Type B pancreatic cell (in vitro differentiated cells): ENCODE measurements around the gene ELK3. TPM values are rescaled to one million over a fixed set of nuclear protein-coding genes. Genes with fewer than 3 reads are reported as not detected.
A peak's percentile ranks its signal among the peaks of the same experiment; 100 is the strongest.

Experiments
- DNase-seq: peaks from one replicate; pipeline ENCODE4 v3.0.0; 2021; ENCODE audit warnings: mixed read lengths; ENCODE audit not compliant: unreplicated experiment; ENCODE audit errors: extremely low spot score
- H3K27ac Mint-ChIP-seq: 2 replicates; pipeline ENCODE4 v1.8.0; 2021; ENCODE audit warnings: mild to moderate bottlenecking, mixed read lengths
- H3K27me3 Mint-ChIP-seq: 2 replicates; pipeline ENCODE4 v1.8.0; 2021; ENCODE audit warnings: mixed read lengths
- H3K36me3 Mint-ChIP-seq: 2 replicates; pipeline ENCODE4 v1.8.0; 2021; ENCODE audit warnings: mixed read lengths
- H3K4me1 Mint-ChIP-seq: one replicate; pipeline ENCODE4 v1.8.0; 2021; ENCODE audit warnings: mixed read lengths; ENCODE audit not compliant: unreplicated experiment
- H3K4me3 Mint-ChIP-seq: 2 replicates; pipeline ENCODE4 v1.8.0; 2021; ENCODE audit warnings: mild to moderate bottlenecking, mixed read lengths
- H3K9me3 Mint-ChIP-seq: 2 replicates; pipeline ENCODE4 v1.8.0; 2021; ENCODE audit warnings: mixed read lengths
- CTCF ChIP-seq: fragments of 200-600 bp; sonication (generic); conservative IDR thresholded peaks from 2 replicates; pipeline ENCODE4 v1.5.0; 2021; ENCODE audit warnings: antibody characterized with exemption, mild to moderate bottlenecking
- total RNA-seq: library from RNA; stranded (reverse); gene quantifications from 2 replicates; pipeline ENCODE4 v1.2.1, GENCODE V29; 2021; ENCODE audit warnings: low replicate concordance

ELK3 gene
- total RNA-seq, 1 donor from 2014 or later = 17.6 TPM

GRCh38 chr12:96187956-96188355 lies 6.2 kb upstream of the ELK3 start:
- no peak for TF ChIP-seq CTCF
- H3K27ac Mint-ChIP-seq = no peak overlapping the region
- no peaks in the 10 kb centered on the region for H3K9me3 Mint-ChIP-seq
- no peak for DNase-seq
- peaks cover 4% of the 10 kb centered on the region for H3K4me1 Mint-ChIP-seq
- no peaks in the 10 kb centered on the region for H3K36me3 Mint-ChIP-seq
- H3K27me3 Mint-ChIP-seq = peaks cover 11% of the 10 kb centered on the region
- H3K4me3 Mint-ChIP-seq = no peak overlapping the region

- DNase-seq = no peak
- Mint-ChIP-seq H3K4me3 (no peak overlapping the region), H3K4me1 (peaks cover 4% of the 10 kb centered on the region), H3K9me3 (no peaks in the 10 kb centered on the region), H3K27ac (no peak overlapping the region), H3K36me3 (no peaks in the 10 kb centered on the region), H3K27me3 (peaks cover 15% of the 10 kb centered on the region)
- TF ChIP-seq CTCF = no peak
Measured at GRCh38 chr12:96189781-96190180, 4.4 kb upstream of the ELK3 start.

GRCh38 chr12:96190413-96191108 lies 3.6 kb upstream of the ELK3 start:
- peaks cover 8% of the 10 kb centered on the region for H3K4me1 Mint-ChIP-seq
- H3K27ac Mint-ChIP-seq = no peak overlapping the region
- no peak for DNase-seq
- H3K9me3 Mint-ChIP-seq = no peaks in the 10 kb centered on the region
- H3K36me3 Mint-ChIP-seq = no peaks in the 10 kb centered on the region
- peaks cover 17% of the 10 kb centered on the region for H3K27me3 Mint-ChIP-seq
- TF ChIP-seq CTCF = no peak
- H3K4me3 Mint-ChIP-seq = no peak overlapping the region

- Mint-ChIP-seq H3K4me3 (peak overlapping the region; percentile 88), H3K27ac (peak overlapping the region; percentile 77), H3K9me3 (no peaks in the 10 kb centered on the region), H3K36me3 (no peaks in the 10 kb centered on the region), H3K27me3 (peaks cover 20% of the 10 kb centered on the region), H3K4me1 (peaks cover 12% of the 10 kb centered on the region)
- no peak for DNase-seq
- TF ChIP-seq CTCF = no peak
Measured at GRCh38 chr12:96192926-96193573, 1.1 kb upstream of the ELK3 start.

- Mint-ChIP-seq H3K27ac (peak overlapping the region; percentile 96), H3K36me3 (no peaks in the 10 kb centered on the region), H3K4me1 (peaks cover 19% of the 10 kb centered on the region), H3K4me3 (peak overlapping the region; percentile 100), H3K27me3 (peaks cover 20% of the 10 kb centered on the region), H3K9me3 (no peaks in the 10 kb centered on the region)
- DNase-seq = no peak
- TF ChIP-seq CTCF = no peak
Measured at GRCh38 chr12:96194576-96194889, 358 bp downstream of the ELK3 start.
